GF-D8 (cell line): ENCODE data around the gene EHD2.
"Not testable (repeated sequence)": the region's sequence is repeated elsewhere in the genome, so short reads cannot be mapped to it uniquely, and the experiment has no call there.

Source experiments
- DNase-seq: peaks from one replicate; lab custom pipeline; 2025; lab: John Stamatoyannopoulos, UW

Gene EHD2, protein sequence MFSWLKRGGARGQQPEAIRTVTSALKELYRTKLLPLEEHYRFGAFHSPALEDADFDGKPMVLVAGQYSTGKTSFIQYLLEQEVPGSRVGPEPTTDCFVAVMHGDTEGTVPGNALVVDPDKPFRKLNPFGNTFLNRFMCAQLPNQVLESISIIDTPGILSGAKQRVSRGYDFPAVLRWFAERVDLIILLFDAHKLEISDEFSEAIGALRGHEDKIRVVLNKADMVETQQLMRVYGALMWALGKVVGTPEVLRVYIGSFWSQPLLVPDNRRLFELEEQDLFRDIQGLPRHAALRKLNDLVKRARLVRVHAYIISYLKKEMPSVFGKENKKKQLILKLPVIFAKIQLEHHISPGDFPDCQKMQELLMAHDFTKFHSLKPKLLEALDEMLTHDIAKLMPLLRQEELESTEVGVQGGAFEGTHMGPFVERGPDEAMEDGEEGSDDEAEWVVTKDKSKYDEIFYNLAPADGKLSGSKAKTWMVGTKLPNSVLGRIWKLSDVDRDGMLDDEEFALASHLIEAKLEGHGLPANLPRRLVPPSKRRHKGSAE

DNA sequence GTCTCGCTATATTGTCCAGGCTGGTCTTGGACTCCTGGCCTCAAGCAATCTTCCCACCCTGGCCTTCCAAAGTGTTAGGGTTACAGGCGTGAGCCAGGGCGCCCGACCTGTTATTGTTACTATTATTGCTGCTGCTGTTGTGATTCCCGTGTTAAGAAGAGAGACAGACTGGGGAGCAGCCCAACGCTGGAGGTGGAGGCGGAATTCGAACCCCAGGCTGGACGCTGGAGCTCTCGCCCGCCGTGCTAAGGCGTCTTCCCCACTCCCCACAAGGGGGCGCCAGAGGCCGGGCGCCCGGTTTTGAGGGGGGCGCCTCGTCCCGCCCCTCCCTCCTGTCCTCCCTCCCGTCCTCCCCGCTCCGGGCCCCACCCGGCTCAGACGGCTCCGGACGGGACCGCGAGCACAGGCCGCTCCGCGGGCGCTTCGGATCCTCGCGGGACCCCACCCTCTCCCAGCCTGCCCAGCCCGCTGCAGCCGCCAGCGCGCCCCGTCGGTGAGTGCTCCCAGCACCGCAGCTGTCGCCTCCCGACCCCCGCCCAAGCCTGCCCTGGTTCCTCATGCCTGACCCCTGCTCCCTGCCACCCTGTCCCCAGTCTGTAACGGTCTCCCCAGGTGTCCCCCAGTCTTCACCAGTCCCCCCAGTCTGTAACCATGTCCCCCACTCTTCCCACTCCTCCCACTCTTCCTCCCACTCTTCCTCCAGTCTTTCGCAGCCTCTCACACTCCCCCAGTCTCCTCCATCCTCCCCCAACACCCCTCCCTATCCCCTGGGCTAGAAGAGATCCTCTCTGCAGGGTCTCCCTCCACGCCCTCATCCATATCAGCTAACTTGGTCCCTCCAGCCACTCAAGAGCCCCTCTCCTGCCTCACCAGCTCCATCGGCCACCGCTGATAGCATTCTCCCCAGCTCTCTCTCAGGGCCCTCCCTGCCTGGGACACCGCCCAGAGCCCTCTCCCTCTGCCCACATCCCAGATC lies at the start of gene EHD2:
Gene EHD2, plus strand, starts transcription at position 377 of the 976 bp plus-strand sequence. CDS start 3,191 bp downstream, outside the sequence.
- no peak for DNase-seq

DNA sequence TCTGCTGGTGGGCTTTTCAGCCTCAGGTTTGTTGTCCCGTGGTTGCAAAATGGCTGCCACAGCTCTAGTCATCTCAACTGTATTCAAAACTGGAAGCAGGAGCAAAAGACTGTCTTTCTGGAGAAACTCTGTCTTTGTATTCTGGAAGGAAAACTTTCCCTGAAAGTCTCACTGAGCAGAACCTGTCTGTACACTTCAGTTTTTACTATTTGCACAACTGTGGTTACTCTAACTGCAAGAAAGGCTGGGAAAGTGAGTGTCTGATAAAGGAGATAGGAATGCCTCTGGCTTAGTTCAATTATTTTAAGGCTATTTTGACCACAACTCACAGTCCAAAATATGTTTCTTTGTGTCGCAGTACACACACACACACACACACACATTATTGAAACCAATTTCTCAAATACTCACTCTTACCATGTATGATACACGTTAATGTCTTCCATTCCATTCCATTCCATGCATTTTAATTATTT lies 49.7 kb upstream of the EHD2 start:
- no peak for DNase-seq

DNA sequence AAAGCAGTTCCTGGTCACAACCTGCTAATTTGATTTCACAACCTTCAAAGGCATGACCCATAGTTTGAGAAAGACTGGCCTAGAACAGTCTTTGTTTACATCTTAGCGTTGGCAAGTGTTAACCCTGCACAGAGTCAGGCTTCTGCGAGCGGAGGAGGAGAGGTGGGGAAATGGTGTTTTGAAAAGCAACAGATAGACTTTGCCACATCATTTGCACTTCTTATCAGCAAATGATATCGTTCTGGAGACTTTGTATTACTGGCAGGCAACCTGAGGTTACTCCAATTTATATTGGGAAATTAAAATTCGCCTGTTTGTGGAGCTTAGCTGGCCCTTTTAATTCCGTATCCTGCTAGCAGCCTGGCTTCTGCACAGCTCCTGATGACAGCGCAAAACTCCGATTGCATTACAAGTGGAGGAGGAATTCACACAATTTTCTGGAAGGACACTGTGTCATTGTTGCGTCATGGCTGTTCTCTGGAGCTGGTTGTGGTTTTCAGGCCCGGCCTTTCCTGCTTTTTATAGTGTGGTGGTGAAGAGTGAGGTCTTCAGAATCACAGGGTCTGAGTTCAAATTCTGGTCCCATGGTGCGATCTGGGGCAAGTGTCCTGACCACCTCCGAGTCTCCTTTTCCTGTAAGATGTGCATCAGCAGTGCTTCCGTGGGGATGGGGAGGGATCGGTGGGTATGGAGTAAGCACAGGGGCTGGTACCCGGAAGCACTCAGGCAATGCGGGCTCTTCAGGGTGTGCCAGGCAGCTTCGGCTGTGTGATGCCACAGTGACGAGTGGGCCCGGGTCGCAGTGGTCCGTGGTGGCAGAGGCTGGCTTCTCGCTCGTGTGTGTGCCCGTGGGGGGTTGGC lies 49.1 kb upstream of the EHD2 start:
- peak; percentile 87 for DNase-seq

DNA sequence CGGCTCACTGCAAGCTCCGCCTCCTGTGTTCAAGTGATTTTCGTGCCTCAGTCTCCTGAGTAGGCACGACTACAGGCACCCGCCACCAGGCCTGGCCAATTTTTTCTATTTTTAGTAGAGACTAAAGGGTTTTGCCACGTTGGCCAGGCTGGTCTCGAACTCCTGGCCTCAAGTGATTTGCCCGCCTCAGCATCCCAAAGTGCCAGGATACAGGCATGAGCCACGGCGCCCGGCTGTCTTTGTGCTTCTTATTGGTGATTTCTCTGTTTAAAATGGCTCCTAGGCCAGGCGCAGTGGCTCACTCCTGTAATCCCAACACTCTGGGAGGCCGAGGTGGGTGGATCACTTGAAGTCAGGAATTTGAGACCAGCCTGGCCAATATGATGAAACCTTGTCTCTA lies 44.7 kb upstream of the EHD2 start:
- not testable (repeated sequence) for DNase-seq

DNA sequence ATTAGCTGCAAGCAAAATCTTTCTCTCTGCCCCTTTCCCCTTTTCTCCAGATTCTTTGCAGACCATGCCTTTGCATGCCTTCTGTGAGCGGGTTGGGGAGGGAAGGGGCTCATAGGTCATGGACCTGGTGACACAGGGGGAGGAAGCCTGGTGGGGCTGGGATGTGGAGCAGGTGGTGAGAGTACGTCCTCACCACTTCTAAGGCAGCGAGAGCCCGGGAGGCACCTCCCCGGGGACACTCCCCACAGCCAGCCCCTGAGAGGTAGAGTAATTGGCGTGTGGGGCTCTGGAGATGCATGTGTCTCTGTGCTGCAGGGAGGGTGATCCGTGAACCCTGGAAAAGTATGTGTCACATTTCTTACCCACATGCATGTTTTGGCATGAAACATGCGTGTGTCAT lies 42.5 kb upstream of the EHD2 start:
- DNase-seq = no peak

DNA sequence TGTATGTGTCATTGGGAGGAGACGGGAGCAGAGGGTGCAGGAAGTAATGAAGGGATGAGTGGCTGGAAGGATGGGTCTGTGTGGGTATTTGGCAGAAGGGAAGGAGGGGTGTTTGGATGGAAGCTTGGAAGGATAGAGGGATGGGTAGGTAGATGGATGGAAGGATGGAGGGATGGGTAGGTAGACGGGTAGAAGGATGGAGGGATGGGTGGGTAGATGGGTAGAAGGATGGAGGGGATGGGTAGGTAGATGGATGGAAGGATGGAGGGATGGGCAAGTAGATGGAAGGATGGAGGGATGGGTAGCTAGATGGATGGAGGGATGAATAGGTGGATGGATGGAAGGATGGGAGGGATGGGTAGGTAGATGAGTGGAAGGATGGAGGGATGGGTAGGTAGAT lies 41.7 kb upstream of the EHD2 start:
- no peak for DNase-seq

DNA sequence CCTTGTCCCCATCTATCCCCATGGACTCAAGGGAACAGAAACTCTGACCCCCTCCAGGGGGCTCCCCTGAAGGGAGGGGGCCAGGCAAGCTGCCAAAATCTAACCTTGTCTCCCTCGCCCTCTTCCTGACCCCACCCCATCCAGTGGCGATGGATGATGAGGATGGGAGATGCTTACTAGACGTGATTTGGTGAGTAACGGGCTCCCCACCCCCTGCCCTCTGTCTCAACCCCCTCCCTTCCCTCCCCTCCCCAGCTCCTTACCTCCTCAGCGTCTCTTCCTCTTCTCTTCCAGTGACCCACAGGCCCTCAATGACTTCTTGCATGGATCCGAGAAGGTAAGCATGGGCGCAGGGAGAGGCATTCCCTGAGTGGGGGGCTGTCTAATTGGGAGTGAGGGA lies 39.8 kb upstream of the EHD2 start:
- DNase-seq = no peak

DNA sequence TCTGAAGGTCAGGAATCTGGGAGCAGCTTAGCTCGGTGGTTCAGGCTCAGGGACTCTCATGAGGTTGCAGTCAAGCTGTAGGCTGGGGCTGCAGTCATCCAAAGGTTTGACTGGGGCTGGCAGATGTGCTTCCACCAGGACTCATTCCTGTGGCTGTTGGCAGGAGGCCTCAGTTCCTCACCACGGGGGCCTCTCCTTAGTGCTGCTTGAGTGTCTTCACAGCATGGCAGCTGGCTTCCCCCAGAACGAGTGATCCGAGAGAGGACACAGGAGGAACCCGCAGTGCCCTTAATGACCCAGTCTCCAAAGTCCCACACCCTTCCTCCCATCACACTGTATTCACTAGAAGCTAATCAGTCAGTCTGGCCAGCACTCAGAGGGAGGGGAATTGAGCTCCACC lies 38.7 kb upstream of the EHD2 start:
- no peak for DNase-seq

DNA sequence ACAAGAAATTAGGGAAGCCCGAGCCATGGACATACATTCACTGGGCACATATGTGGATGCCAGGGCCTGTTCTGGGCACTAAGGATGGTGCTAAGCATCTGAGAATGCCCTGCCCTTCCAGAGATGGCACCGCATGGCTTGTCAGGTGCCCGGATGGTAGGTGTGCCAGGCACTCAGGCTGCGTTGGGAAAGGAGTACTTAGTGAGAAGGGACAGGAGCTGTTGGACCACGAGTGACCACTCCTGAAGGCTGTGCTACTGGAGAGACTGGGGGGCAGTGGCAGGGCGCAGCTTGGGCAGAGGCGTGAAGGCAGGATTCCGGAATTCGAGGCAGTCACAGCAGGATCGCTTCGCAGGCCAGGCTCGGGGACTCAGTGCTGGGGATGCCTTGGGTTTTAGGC lies 38.0 kb upstream of the EHD2 start:
- no peak for DNase-seq

DNA sequence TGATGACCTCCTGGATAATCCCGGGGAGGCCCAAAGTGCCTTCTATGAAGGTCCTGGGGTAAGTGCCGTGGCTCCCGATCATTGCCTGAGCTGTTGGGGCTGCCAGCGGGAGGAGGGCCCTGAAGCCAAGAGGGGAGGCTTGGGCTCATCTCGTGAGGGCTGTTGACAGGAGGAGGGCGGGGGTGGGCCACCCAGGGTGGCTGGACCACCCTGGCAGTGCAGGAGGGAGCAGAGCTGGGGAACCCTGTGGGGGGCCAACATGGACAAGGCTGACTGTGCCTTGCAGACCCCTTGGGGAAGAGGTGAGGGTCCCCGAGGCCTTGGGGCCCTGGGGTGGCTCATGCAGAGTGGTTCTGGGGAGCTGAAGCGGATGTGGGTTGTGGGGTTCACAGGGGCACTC lies 37.4 kb upstream of the EHD2 start:
- DNase-seq = no peak

DNA sequence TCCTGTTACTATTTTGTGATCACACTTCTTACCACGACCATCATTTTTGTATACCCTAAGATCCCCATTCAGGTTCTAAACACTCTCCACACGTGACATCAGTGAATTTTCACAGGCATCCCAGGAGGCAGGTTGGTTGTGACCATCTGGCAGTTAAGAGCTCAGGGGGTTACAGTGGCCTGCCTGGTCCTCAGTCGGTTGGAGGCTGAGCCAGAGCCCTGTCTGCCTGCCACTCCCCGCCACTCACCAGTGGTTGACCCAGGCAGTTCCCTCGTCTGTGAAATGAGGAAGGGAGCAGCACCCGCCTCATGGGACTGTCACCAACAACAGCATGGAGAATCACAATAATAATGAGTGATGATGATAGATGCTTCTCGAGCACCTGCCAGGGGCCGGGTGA lies 36.4 kb upstream of the EHD2 start:
- no peak for DNase-seq

DNA sequence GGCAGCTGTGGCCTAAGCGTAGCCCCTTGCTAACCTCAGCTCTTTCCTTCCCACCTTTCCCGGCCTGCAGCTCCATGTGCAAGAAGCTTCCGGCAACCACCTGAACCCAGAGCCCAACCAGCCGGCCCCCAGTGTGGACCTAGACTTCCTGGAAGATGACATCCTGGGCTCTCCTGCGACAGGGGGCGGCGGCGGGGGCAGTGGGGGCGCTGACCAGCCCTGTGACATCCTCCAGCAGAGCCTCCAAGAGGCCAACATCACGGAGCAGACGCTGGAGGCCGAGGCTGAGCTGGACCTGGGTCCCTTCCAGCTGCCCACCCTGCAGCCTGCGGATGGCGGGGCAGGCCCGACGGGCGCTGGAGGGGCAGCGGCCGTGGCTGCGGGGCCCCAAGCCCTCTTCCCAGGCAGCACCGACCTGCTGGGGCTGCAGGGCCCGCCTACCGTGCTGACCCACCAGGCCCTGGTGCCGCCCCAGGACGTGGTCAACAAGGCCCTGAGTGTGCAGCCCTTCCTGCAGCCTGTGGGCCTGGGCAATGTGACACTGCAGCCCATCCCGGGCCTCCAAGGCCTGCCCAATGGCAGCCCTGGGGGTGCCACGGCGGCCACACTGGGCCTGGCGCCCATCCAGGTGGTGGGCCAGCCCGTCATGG lies 33.8 kb upstream of the EHD2 start:
- no peak for DNase-seq

DNA sequence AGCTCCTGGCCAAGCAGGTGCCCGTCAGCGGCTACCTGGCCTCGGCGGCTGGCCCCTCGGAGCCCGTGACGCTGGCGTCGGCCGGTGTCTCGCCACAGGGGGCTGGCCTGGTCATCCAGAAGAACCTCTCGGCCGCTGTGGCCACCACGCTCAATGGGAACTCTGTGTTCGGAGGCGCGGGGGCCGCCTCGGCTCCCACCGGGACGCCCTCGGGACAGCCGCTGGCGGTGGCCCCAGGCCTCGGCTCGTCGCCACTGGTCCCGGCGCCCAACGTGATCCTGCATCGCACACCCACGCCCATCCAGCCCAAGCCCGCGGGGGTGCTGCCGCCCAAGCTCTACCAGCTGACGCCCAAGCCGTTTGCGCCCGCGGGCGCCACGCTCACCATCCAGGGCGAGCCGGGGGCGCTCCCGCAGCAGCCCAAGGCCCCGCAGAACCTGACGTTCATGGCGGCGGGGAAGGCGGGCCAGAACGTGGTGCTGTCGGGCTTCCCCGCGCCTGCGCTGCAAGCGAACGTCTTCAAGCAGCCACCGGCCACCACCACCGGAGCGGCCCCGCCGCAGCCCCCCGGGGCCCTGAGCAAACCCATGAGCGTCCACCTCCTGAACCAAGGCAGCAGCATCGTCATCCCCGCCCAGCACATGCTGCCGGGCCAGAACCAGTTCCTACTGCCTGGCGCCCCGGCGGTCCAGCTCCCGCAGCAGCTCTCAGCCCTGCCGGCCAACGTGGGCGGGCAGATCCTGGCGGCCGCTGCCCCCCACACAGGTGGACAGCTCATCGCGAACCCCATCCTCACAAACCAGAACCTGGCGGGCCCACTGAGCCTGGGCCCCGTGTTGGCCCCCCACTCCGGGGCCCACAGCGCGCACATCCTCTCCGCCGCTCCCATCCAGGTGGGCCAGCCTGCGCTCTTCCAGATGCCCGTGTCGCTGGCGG lies 33.0 kb upstream of the EHD2 start:
- no peak for DNase-seq

DNA sequence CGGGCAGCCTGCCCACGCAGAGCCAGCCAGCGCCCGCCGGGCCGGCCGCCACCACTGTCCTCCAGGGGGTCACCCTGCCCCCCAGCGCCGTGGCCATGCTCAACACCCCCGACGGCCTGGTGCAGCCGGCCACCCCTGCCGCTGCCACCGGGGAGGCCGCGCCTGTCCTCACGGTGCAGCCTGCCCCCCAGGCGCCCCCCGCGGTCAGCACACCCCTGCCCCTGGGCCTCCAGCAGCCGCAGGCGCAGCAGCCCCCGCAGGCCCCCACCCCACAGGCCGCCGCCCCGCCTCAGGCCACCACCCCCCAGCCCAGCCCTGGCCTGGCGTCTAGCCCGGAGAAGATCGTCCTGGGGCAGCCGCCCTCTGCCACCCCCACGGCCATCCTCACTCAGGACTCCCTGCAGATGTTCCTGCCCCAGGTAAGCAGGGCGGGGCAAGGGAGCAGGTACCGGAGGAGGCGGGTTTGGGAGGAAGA lies 32.3 kb upstream of the EHD2 start:
- DNase-seq = no peak

DNA sequence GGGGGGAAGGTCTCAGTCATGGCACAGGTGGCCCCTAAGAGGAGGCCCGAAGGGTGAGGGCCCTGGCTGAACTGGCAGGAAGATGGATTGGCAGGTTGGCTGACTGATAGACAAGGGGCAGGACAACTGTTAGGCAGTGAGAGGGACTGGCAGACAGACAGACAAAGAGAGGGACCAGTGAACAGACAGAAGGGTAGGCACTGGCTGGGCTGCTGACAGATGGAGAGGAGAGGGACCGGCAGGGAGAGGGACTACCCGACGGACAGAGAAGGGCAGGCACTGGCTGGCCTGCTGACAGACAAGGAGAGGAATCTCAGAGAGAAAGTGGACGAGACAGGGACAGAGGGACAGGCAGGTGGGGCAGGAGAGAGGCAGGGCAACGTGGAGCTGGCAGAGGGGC lies 31.8 kb upstream of the EHD2 start:
- no peak for DNase-seq

DNA sequence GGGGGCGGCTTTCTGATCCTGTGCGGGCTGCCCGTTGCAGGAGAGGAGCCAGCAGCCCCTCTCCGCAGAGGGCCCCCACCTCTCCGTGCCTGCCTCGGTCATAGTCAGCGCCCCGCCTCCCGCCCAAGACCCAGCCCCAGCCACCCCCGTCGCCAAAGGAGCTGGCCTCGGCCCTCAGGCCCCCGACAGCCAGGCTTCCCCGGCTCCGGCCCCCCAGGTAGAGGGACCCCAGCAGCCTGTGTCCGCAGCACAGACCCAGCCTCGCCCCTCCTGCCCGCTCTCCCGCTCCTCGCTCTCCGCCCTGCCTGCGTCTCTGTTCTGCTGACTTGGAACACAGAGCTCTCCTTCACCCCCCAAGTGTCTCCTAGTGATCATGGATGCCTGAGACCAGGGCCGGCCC lies 31.3 kb upstream of the EHD2 start:
- DNase-seq = no peak

DNA sequence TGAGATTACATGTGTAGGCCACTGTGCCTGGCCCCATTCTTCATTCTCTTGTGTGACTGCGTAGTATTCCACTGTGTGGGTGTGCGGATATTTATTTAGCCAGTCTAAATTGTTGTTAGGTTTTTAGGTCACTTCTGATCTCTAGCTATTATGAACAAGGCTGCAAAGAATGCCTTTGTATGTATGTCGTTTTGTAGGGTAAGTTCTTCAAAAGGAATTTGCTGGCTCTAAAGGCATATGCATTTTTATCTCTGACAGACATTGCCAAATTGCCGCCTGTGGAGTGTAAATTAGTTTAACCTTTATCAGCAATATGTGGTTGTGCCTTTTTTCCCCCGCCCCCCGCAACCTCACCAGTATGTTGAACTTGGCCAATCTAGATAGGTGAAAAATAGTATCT lies 30.3 kb upstream of the EHD2 start:
- no peak for DNase-seq

DNA sequence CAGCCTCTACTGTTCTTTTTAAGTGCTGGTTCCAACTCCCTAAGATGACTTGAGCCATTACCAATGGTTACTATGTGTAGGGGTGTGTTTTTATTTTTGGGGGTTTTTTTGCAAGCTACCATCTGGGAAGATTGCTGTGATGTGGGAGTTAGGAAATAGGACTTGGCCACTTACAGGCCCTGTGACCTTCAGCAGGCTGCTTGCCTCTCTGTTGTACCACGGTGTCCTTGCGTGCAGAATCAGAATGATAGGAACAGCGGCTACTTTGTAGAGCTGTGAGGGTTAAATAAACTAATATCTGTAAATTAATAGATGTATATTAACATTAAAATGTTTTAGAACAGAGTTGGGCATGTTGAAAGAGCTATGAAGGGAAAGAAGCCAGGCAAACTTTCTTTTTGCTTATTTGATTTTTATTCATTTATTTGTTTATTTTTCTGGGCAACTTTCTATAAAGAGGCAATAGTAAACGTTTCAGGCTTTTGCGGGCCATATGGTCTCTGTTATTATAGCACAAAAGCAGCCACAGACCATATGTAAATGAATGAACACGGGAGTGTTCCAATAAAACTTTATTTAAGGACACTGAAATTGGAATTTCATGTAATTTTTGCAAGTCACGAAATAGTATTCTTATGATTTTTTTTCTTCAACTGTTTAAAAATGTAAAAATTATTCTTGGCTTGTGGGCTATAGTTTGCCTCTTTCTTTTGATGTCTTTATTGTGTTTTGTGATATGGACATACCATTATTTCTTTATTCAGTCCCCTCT lies 26.4 kb upstream of the EHD2 start:
- no peak for DNase-seq

DNA sequence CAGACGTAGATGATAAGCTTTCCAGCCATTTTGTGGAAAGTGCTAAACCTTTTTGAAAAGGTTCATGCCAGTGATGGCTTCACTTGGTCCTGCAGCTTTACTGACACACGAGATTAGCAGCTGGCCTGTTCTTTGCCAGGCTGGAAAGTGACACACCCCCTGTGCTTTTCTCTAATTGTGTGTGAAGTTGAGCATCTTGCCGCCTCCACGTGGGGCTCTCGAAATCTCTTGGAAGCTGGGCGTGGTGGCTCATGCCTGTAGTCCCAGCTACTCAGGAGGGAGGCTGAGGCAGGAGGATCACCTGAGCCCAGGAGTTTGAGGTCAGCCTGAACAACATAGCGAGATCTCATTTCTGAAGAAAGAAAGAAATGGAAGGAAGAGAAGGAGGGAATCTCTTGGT lies 25.3 kb upstream of the EHD2 start:
- DNase-seq = no peak
